Heart left ventricle (tissue), 16 donors: Measurements from ENCODE around the gene IVNS1ABP. TPM values are rescaled to one million over a fixed set of nuclear protein-coding genes. Genes with fewer than 3 reads are reported as not detected.

Experiments
- ATAC-seq, 4 donors: fragments of 200-7000 bp; cut with Tn5 transposase; one replicate each; pipeline ENCODE4 v1.9.1; 2020 to 2022; ENCODE audit warnings: moderate library complexity in 4 of 4, mild to moderate bottlenecking in 3 of 4, moderate number of reproducible peaks in 1 of 4
- DNase-seq, 5 donors: peaks; one replicate each; pipeline ENCODE4 v3.0.0-alpha.2; 2020
- H3K27ac ChIP-seq, 12 donors: fragments of 200-600 bp; sonication (generic) in 4 of 12; one replicate each; pipeline versions ENCODE4 v1.5.0 to v1.8.0; 2016 to 2022; ENCODE audit warnings: mild to moderate bottlenecking in 2 of 12
- H3K27me3 ChIP-seq, 9 donors: fragments of 200-600 bp; sonication (generic) in 2 of 9; one replicate each; pipeline versions ENCODE4 v1.5.1 to v1.8.0; 2016 to 2022; ENCODE audit warnings: mild to moderate bottlenecking in 3 of 9
- H3K36me3 ChIP-seq, 9 donors: fragments of 200-600 bp; sonication (generic) in 2 of 9; one replicate each; pipeline versions ENCODE4 v1.5.0 to v1.8.0; 2018 to 2022; ENCODE audit warnings: mild to moderate bottlenecking in 2 of 9
- H3K4me1 ChIP-seq, 12 donors: fragments of 200-600 bp; sonication (generic) in 4 of 12; one replicate each; pipeline versions ENCODE4 v1.5.0 to v1.8.0; 2016 to 2022; ENCODE audit warnings: mild to moderate bottlenecking in 3 of 12
- H3K4me3 ChIP-seq, 12 donors: fragments of 200-600 bp; sonication (generic) in 4 of 12; one replicate each; pipeline versions ENCODE4 v1.5.0 to v1.8.0; 2017 to 2022; ENCODE audit warnings: mild to moderate bottlenecking in 9 of 12, moderate library complexity in 4 of 12
- H3K9me3 ChIP-seq, 12 donors: fragments of 200-600 bp; sonication (generic) in 4 of 12; one replicate each; pipeline versions ENCODE4 v1.5.0 to v1.8.0; 2016 to 2022; ENCODE audit warnings: mild to moderate bottlenecking in 1 of 12
- CTCF ChIP-seq, 12 donors: fragments of 200-600 bp; sonication (generic) in 4 of 12; IDR thresholded peaks; one replicate each; pipeline versions ENCODE4 v1.5.0 to v1.8.0; 2018 to 2022; ENCODE audit warnings: antibody characterized with exemption in 12 of 12, mild to moderate bottlenecking in 5 of 12
- POLR2A ChIP-seq, 2 donors: fragments of 450-650 bp; IDR thresholded peaks; one replicate each; pipeline ENCODE4 v1.6.1; 2017; ENCODE audit warnings: antibody characterized with exemption in 2 of 2, mild to moderate bottlenecking in 2 of 2, moderate library complexity in 2 of 2
- WGBS, 4 donors: extraction: QIAGEN DNeasy Blood & Tissue Kit in 2 of 4; methylation state at CpG; one replicate each; pipeline versions ENCODE4 v1.1.5 to v1.1.7; 2013 to 2018; 5-methylcytosine and 5-hydroxymethylcytosine counted together
- intact Hi-C, 10 donors: fragments of 100-400 bp; cut with DNase I; formaldehyde crosslinking; loops; one replicate each; pipeline versions ENCODE4 v1.11.1 to v1.14.2; 2022
- polyA plus RNA-seq, 2 donors: library from polyadenylated mRNA; stranded (reverse); fragments of 200-250 nt; gene quantifications; one replicate each; pipeline ENCODE4 v1.2.3, GENCODE V29; 2013
- total RNA-seq, 9 donors: library from RNA; depleted of rRNA in 2 of 9; stranded (reverse); fragments of >200 nt in 2 of 9; fragmentation: NEBNext Ultra II Directional in 3 of 9; extraction: Animal tissue kit (Norgen Biotek cat#: 25700) in 3 of 9; gene quantifications; one replicate each; pipeline versions ENCODE4 v1.1.0 to v1.2.4, GENCODE V29; 2016 to 2023
- donor health status: ischemic (EF 13 %, LVEDD 7.1; RV severe dilation, severe dysfunction).
- donor health status: healthy with polysubstance abuse.
- donor health status: DM: no; HTN: yes; CAD: no.
- donor health status: DM: no; HTN: no; CAD: no.
- donor health status: ischemic (EF 25% LVEDD 6.9; RV normal size, moderate dysfunction).
- donor health status: ischemic (EF 25% LVEDD 5.7; RV mildly dilated, moderate dysfunction).
- donor health status: healthy.
- donor health status: DM: yes; HTN: yes; CAD: no.
- donor health status: ischemic (EF 35%, LVEDD 5.7; RV mildly dilated, moderate dysfunction).
- donor health status: nonischemic (EF 11% LVEDD 7.7; RV severe dilation, severe dysfunction).
- donor health status: DM: yes; HTN: yes; CAD: no.
- donor health status: PGD.
- donor health status: ischemic (EF 29% LVEDD 5.4; RV normal size, mild dysfunction).
- donor health status: nonischemic (EF 23%, LVEDD 6.1; RV moderate dilation, normal function).

Gene IVNS1ABP
- total and polyA plus RNA-seq, 11 donors, result 24.7 to 95.2 (median 58.0) TPM

GRCh38 chr1:185342017-185342416, 25.0 kb upstream of the IVNS1ABP start:
- H3K36me3 ChIP-seq, result no peaks in the 10 kb centered on the region
- H3K27me3 ChIP-seq, result no peaks in the 10 kb centered on the region
- intact Hi-C loops, result loop anchor here in 1 of 10 donors (10.0 kb wide), 1 partner anchor 203 kb away; no protein-coding TSS in a partner anchor
- no peak overlapping the region for H3K27ac ChIP-seq
- DNase-seq (no peak), ATAC-seq (no peak)
- no peaks in the 10 kb centered on the region for H3K9me3 ChIP-seq
- H3K4me3 ChIP-seq, result no peak overlapping the region
- TF ChIP-seq CTCF (IDR thresholded peaks at IDR 0.05) (no peak), POLR2A (IDR thresholded peaks at IDR 0.05) (no peak)
- peaks cover 0 to 49% (median 0%) of the 10 kb centered on the region in 12 donors for H3K4me1 ChIP-seq
- 82 to 90% (median 84%) methylated on average over 2 of the region's 2 CpGs for WGBS, 4 donors

GRCh38 chr1:185341196-185341781, 24.2 kb upstream of the IVNS1ABP start:
- Histone ChIP-seq H3K27me3 (no peaks in the 10 kb centered on the region), H3K4me3 (no peak overlapping the region), H3K27ac (no peak overlapping the region), H3K9me3 (no peaks in the 10 kb centered on the region), H3K4me1 (peaks cover 0 to 47% (median 0%) of the 10 kb centered on the region in 12 donors), H3K36me3 (no peaks in the 10 kb centered on the region)
- no peak for TF ChIP-seq POLR2A (IDR thresholded peaks at IDR 0.05)
- TF ChIP-seq CTCF (IDR thresholded peaks at IDR 0.05), result no peak
- no peak for ATAC-seq
- intact Hi-C loops, result loop anchor here in 1 of 10 donors (10.0 kb wide), 1 partner anchor 204 kb away; no protein-coding TSS in a partner anchor
- DNase-seq, result no peak

GRCh38 chr1:185338719-185339622, 21.9 kb upstream of the IVNS1ABP start:
- DNase-seq (peak; percentile 23 to 58 (median 55)), ATAC-seq (peak; percentile 32 to 86 (median 66))
- Histone ChIP-seq H3K27me3 (no peaks in the 10 kb centered on the region), H3K4me3 (no peak overlapping the region), H3K4me1 (peaks cover 0 to 39% (median 0%) of the 10 kb centered on the region in 12 donors), H3K36me3 (no peaks in the 10 kb centered on the region), H3K9me3 (no peaks in the 10 kb centered on the region), H3K27ac (peak overlapping the region in 5 of 12 donors; percentile 27 to 87 (median 40))
- intact Hi-C loops, result no loop called here
- 72 to 82% (median 78%) methylated on average over 8 of the region's 8 CpGs for WGBS, 4 donors
- TF ChIP-seq POLR2A (IDR thresholded peaks at IDR 0.05) (no peak), CTCF (IDR thresholded peaks at IDR 0.05) (no peak)

- no peaks in the 10 kb centered on the region for H3K36me3 ChIP-seq
- intact Hi-C loops, result no loop called here
- H3K27ac ChIP-seq, result peak overlapping the region in 2 of 12 donors; percentile 2 to 87
- ATAC-seq (peak in 3 of 4 donors; percentile 22 to 57 (median 48)), DNase-seq (no peak)
- H3K9me3 ChIP-seq, result no peaks in the 10 kb centered on the region
- H3K4me1 ChIP-seq, result peaks cover 0 to 39% (median 0%) of the 10 kb centered on the region in 12 donors
- TF ChIP-seq CTCF (IDR thresholded peaks at IDR 0.05) (no peak), POLR2A (IDR thresholded peaks at IDR 0.05) (no peak)
- 83 to 90% (median 89%) methylated on average over 4 of the region's 4 CpGs for WGBS, 4 donors
- no peaks in the 10 kb centered on the region for H3K27me3 ChIP-seq
- no peak overlapping the region for H3K4me3 ChIP-seq
Observed at GRCh38 chr1:185337246-185337645, 20.2 kb upstream of the IVNS1ABP start.
